ENCODE results near the gene ACTL7B. TPM values are rescaled to one million over a fixed set of nuclear protein-coding genes. Genes with fewer than 3 reads are reported as not detected.

The ACTL7B gene
- polyA plus RNA-seq, 1 donor from 2014 or later = not detected

DNA sequence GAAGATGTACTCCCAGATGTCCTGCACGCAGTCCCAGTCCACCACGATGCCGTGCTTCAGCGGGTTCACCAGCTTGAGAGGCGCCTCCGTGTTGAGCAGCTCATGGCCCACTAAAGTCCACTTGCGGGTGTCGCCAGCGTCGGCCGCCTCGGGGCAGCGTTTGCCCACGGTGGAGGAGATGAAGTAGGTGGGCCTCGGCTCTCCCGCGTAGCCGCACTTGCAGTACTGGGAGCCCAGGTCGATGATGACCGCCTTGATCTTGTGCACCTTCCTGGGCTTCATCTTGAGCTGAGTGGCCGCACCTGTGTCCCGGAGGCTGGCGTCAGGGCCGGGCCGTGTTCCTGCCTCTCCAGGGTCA is 278 bp downstream of the ACTL7B start:
- no peaks in the 10 kb centered on the region for H3K9me2 ChIP-seq (ENCODE audit: insufficient read depth, low read length)
- H3K36me3 ChIP-seq (ENCODE audit: insufficient read depth, low read length) = no peaks in the 10 kb centered on the region
- no peaks in the 10 kb centered on the region for H4K20me1 ChIP-seq (ENCODE audit: insufficient read depth)
- no peaks in the 10 kb centered on the region for H3K79me2 ChIP-seq (replicated peaks; ENCODE audit: insufficient read depth, low read length)
- TF ChIP-seq SMC3 (conservative IDR thresholded peaks at IDR 0.05; ENCODE audit: poor library complexity) (no peak), TAF1 (IDR thresholded peaks at IDR 0.05; ENCODE audit: low read depth) (no peak), MXI1 (conservative IDR thresholded peaks at IDR 0.05; ENCODE audit: poor library complexity, severe bottlenecking) (no peak), EP300 (conservative IDR thresholded peaks at IDR 0.05; ENCODE audit: poor library complexity, severe bottlenecking) (no peak), EZH2 (IDR thresholded peaks at IDR 0.05; ENCODE audit: borderline replicate concordance, insufficient read depth, low read length, poor library complexity, severe bottlenecking) (no peak), RAD21 (conservative IDR thresholded peaks at IDR 0.05) (no peak), POLR2AphosphoS5 (IDR thresholded peaks at IDR 0.05) (no peak)
- TF ChIP-seq, protein P1, sequence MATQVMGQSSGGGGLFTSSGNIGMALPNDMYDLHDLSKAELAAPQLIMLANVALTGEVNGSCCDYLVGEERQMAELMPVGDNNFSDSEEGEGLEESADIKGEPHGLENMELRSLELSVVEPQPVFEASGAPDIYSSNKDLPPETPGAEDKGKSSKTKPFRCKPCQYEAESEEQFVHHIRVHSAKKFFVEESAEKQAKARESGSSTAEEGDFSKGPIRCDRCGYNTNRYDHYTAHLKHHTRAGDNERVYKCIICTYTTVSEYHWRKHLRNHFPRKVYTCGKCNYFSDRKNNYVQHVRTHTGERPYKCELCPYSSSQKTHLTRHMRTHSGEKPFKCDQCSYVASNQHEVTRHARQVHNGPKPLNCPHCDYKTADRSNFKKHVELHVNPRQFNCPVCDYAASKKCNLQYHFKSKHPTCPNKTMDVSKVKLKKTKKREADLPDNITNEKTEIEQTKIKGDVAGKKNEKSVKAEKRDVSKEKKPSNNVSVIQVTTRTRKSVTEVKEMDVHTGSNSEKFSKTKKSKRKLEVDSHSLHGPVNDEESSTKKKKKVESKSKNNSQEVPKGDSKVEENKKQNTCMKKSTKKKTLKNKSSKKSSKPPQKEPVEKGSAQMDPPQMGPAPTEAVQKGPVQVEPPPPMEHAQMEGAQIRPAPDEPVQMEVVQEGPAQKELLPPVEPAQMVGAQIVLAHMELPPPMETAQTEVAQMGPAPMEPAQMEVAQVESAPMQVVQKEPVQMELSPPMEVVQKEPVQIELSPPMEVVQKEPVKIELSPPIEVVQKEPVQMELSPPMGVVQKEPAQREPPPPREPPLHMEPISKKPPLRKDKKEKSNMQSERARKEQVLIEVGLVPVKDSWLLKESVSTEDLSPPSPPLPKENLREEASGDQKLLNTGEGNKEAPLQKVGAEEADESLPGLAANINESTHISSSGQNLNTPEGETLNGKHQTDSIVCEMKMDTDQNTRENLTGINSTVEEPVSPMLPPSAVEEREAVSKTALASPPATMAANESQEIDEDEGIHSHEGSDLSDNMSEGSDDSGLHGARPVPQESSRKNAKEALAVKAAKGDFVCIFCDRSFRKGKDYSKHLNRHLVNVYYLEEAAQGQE (IDR thresholded peaks at IDR 0.05; ENCODE audit: borderline replicate concordance) = no peak
- no peak overlapping the region for H3K4me3 ChIP-seq (ENCODE audit: low read length)
- H3F3A ChIP-seq (ENCODE audit: insufficient read depth, low read length, poor library complexity, severe bottlenecking) = no peaks in the 10 kb centered on the region
- no peak overlapping the region for H3K4me2 ChIP-seq (ENCODE audit: low read length)
- H2AFZ ChIP-seq (ENCODE audit: low read depth, low read length) = no peak overlapping the region
- no peak overlapping the region for H3K27ac ChIP-seq (ENCODE audit: low read length)
- H3K9ac ChIP-seq (ENCODE audit: low read length) = no peak overlapping the region
- no peaks in the 10 kb centered on the region for H3K9me3 ChIP-seq (ENCODE audit: low read length)
- H3K27me3 ChIP-seq (ENCODE audit: insufficient read depth, low read depth, low read length) = no peaks in the 10 kb centered on the region

DNA sequence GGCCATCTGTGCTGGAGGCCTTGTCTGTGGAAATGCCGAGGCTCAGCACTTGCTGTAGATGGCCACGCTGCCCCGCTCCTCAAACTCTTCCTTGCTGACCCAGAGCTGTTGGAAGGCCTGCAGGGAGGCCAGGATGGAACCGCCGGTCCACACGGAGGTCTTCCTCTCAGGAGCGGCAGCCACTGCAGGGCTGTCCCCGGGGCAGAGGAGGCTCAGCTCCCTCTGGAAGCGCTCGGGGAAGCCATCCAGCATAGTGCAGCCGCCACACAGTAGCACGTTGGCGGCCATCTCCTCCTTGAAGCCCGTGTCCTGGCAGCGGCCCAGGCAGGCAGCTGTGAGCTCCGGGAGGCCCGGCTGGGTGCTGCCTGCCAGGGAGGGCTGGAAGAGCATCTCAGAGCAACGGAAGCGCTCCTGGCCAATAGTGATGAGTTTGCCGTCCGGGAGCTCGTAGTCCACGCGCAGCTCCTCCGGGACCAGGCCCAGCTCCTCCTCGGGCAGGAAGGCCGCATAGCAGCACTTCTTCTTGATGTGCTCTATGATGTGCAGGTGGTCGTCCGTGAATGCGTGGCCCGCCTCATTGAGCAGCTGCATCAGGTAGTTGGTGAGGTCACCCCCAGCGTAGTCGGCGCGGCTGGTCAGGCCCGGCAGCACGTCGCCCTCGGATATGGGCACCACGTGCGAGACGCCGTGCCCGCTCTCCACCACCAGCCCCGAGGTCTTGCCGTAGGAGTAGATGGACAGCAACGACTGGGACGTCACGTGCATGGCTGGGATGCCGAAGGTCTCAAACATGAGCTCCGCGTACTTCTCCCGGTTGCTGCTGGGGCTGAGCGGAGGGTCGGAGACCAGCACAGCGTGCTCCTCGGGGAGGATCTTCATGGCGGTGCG is 901 bp downstream of the ACTL7B start:
- Histone ChIP-seq H3K9me3 (ENCODE audit: low read length) (no peaks in the 10 kb centered on the region), H3K79me2 (replicated peaks; ENCODE audit: insufficient read depth, low read length) (no peaks in the 10 kb centered on the region), H2AFZ (ENCODE audit: low read depth, low read length) (no peak overlapping the region), H3K27me3 (ENCODE audit: insufficient read depth, low read depth, low read length) (no peaks in the 10 kb centered on the region), H3K4me3 (ENCODE audit: low read length) (no peak overlapping the region), H3K9me2 (ENCODE audit: insufficient read depth, low read length) (no peaks in the 10 kb centered on the region), H3K4me2 (ENCODE audit: low read length) (no peak overlapping the region), H3F3A (ENCODE audit: insufficient read depth, low read length, poor library complexity, severe bottlenecking) (no peaks in the 10 kb centered on the region), H3K27ac (ENCODE audit: low read length) (no peak overlapping the region), H3K36me3 (ENCODE audit: insufficient read depth, low read length) (no peaks in the 10 kb centered on the region), H3K9ac (ENCODE audit: low read length) (no peak overlapping the region), H4K20me1 (ENCODE audit: insufficient read depth) (no peaks in the 10 kb centered on the region)
- TF ChIP-seq RAD21 (conservative IDR thresholded peaks at IDR 0.05) (no peak), SMC3 (conservative IDR thresholded peaks at IDR 0.05; ENCODE audit: poor library complexity) (no peak), TAF1 (IDR thresholded peaks at IDR 0.05; ENCODE audit: low read depth) (no peak)

DNA sequence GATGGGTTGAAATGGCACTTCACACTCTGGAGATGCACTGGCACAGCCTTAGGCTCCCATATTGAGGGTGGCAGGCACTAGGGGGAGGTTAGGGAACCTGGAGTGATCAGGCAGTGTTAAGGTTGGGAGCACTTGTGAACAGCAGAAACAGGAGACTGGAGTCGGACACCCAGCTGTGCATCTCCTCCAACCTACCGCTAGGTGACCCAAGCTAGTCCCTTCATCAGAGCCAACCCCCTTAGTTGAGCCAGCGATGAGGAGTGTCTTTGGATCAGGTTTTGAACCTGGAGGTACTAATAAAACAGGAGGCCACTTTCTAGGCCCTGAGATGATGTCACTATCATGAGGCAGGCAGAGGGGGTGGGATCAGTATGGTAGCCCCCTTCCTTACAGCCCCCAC is 1.7 kb downstream of the ACTL7B start:
- no peaks in the 10 kb centered on the region for H4K20me1 ChIP-seq (ENCODE audit: insufficient read depth)
- no peak overlapping the region for H3K4me3 ChIP-seq (ENCODE audit: low read length)
- TF ChIP-seq MXI1 (conservative IDR thresholded peaks at IDR 0.05; ENCODE audit: poor library complexity, severe bottlenecking) (no peak), EP300 (conservative IDR thresholded peaks at IDR 0.05; ENCODE audit: poor library complexity, severe bottlenecking) (no peak), POLR2AphosphoS5 (IDR thresholded peaks at IDR 0.05) (no peak), SMC3 (conservative IDR thresholded peaks at IDR 0.05; ENCODE audit: poor library complexity) (no peak), RAD21 (conservative IDR thresholded peaks at IDR 0.05) (no peak), TAF1 (IDR thresholded peaks at IDR 0.05; ENCODE audit: low read depth) (no peak), EZH2 (IDR thresholded peaks at IDR 0.05; ENCODE audit: borderline replicate concordance, insufficient read depth, low read length, poor library complexity, severe bottlenecking) (no peak)
- TF ChIP-seq, protein P2, sequence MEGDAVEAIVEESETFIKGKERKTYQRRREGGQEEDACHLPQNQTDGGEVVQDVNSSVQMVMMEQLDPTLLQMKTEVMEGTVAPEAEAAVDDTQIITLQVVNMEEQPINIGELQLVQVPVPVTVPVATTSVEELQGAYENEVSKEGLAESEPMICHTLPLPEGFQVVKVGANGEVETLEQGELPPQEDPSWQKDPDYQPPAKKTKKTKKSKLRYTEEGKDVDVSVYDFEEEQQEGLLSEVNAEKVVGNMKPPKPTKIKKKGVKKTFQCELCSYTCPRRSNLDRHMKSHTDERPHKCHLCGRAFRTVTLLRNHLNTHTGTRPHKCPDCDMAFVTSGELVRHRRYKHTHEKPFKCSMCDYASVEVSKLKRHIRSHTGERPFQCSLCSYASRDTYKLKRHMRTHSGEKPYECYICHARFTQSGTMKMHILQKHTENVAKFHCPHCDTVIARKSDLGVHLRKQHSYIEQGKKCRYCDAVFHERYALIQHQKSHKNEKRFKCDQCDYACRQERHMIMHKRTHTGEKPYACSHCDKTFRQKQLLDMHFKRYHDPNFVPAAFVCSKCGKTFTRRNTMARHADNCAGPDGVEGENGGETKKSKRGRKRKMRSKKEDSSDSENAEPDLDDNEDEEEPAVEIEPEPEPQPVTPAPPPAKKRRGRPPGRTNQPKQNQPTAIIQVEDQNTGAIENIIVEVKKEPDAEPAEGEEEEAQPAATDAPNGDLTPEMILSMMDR (IDR thresholded peaks at IDR 0.05; ENCODE audit: poor library complexity, severe bottlenecking) = no peak
- TF ChIP-seq, protein P1 (IDR thresholded peaks at IDR 0.05; ENCODE audit: borderline replicate concordance) = no peak
- no peaks in the 10 kb centered on the region for H3K27me3 ChIP-seq (ENCODE audit: insufficient read depth, low read depth, low read length)
- no peaks in the 10 kb centered on the region for H3K9me3 ChIP-seq (ENCODE audit: low read length)
- no peaks in the 10 kb centered on the region for H3K36me3 ChIP-seq (ENCODE audit: insufficient read depth, low read length)
- H3K9me2 ChIP-seq (ENCODE audit: insufficient read depth, low read length) = no peaks in the 10 kb centered on the region
- no peak overlapping the region for H3K9ac ChIP-seq (ENCODE audit: low read length)
- H3K27ac ChIP-seq (ENCODE audit: low read length) = no peak overlapping the region
- H3K79me2 ChIP-seq (replicated peaks; ENCODE audit: insufficient read depth, low read length) = no peaks in the 10 kb centered on the region
- no peaks in the 10 kb centered on the region for H3F3A ChIP-seq (ENCODE audit: insufficient read depth, low read length, poor library complexity, severe bottlenecking)
- no peak overlapping the region for H3K4me2 ChIP-seq (ENCODE audit: low read length)
- no peak overlapping the region for H2AFZ ChIP-seq (ENCODE audit: low read depth, low read length)
